ENCODE data around the gene PRR5. TPM values are rescaled to one million over a fixed set of nuclear protein-coding genes. Genes with fewer than 3 reads are reported as not detected.

Gene PRR5
- total and polyA plus RNA-seq, 7 donors = 0.48 to 2.9 (median 1.6) TPM

DNA sequence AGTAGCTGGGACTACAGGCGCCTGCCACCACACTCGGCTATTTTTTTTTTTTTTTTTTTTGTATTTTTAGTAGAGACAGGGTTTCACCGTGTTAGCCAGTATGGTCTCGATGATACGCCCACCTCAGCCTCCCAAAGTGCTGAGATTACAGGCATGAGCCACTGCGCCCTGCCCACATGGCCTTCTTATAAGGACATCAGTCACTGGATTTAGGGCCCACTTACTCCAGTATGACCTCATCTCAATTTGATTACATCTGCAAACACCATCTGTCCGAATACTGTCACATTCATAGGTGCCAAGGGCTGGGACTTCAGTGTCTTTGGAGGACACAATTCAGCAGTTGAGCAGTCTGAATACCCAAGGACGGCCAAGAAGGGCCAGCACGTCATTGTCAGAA, 8.2 kb upstream of the PRR5 start:
- Histone ChIP-seq H3K36me3 (ENCODE audit: insufficient read depth in 1 of 2, low read depth in 1 of 2) (no peaks in the 10 kb centered on the region), H3K4me1 (no peaks in the 10 kb centered on the region), H3K27ac (no peak overlapping the region), H3K4me3 (no peak overlapping the region), H3K27me3 (ENCODE audit: insufficient read depth in 3 of 3, low read length in 2 of 3) (peaks cover 0 to 8% (median 3%) of the 10 kb centered on the region in 3 donors), H3K9me3 (no peaks in the 10 kb centered on the region)
- 70 to 84% (median 82%) methylated on average over 9 of the region's 9 CpGs for WGBS, 3 donors
- DNase-seq (no peak), ATAC-seq (no peak)
- intact Hi-C loops (cut with DNase I) = no loop called here
- TF ChIP-seq, protein P1, sequence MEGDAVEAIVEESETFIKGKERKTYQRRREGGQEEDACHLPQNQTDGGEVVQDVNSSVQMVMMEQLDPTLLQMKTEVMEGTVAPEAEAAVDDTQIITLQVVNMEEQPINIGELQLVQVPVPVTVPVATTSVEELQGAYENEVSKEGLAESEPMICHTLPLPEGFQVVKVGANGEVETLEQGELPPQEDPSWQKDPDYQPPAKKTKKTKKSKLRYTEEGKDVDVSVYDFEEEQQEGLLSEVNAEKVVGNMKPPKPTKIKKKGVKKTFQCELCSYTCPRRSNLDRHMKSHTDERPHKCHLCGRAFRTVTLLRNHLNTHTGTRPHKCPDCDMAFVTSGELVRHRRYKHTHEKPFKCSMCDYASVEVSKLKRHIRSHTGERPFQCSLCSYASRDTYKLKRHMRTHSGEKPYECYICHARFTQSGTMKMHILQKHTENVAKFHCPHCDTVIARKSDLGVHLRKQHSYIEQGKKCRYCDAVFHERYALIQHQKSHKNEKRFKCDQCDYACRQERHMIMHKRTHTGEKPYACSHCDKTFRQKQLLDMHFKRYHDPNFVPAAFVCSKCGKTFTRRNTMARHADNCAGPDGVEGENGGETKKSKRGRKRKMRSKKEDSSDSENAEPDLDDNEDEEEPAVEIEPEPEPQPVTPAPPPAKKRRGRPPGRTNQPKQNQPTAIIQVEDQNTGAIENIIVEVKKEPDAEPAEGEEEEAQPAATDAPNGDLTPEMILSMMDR (IDR thresholded peaks at IDR 0.05) = no peak

DNA sequence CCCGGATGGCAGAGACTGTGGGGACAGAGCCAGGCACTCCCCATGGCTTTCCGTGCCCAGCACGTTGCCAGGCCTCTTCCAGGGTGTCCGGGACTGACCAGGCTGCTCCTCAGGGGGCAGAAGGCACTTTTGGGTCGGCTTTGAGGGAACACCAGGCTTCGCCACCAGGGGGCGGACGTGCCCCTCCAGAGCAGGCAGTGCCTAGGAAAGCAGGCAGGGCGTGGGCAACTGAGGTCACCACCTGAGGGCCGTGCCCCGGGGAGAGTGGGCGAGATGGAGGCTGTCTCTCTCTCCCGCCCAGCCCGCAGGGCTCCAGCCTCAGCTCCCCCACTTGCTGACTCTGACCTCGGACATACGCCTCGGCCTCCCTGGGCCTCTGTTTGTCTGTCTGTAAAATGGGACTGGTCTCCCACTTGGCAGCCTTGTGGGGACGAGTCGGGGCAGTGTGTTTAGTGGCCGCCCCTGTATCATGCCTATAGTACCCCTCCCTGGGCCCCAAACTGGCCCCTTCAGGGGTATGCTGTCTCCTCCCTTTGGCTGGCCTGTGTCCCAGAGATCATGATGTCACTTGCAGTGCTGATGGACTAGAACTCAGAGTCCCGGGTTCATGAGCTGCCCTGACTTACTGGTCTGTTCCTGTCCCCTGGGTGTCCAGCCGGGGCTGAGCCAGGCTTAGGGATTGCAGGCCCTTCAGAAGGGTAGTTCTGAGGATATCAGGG, 4.4 kb upstream of the PRR5 start:
- Histone ChIP-seq H3K4me3 (no peak overlapping the region), H3K27me3 (ENCODE audit: insufficient read depth in 3 of 3, low read length in 2 of 3) (peaks cover 0 to 27% (median 15%) of the 10 kb centered on the region in 3 donors)
- intact Hi-C loops (cut with DNase I) = loop anchor here (1.0 to 2.0 kb wide), 2 partner anchors 37 to 39 kb away; no protein-coding TSS in a partner anchor

DNA sequence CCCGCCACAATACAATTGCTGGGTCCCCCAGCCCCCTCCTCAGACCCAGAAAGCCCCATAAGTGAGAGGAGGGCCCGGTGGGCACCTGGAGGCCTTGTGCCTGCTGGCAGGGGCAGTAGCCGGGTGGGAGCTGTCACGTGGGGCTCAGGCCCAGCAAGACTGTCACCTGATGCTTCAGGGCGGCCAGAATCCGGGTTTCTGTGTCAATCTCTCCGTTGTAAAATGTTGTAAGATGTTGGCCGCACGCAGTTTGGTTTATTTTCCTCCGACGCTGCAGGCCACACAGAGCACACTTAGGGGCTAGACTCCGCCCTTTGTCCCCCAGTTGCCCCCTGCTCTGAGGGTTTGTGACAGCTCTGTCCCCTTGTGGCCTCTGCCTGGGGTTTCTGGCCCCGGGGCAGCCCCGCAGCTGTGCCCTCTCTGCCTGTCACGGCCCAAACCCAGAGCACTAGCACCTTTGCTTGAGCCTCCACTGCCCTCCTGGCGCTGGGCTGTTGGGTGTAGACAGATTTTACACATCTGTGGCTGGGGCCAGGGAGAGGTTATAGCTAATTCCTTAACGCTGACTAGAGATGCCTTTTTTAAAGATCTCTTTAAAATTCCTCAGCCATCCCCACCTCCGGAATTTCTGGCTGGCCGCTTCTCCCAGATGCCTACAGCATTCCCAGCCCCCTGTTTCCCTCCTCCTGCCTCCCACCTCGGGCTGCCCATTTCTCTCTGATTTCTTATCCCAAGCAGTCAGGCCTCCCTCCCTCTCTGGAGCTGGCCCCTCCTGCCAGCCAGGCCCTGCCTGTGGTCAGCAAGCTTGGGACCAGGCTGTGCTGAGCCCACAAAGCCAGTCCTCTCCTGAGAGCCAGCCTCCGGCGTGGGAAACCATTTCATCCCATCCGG, 3.2 kb upstream of the PRR5 start:
- ATAC-seq (no peak), DNase-seq (no peak)
- intact Hi-C loops (cut with DNase I) = loop anchor here in 1 of 2 donors (2.0 kb wide), 1 partner anchor 36 kb away; no protein-coding TSS in a partner anchor
- Histone ChIP-seq H3K27ac (no peak overlapping the region), H3K4me3 (no peak overlapping the region), H3K4me1 (no peaks in the 10 kb centered on the region), H3K36me3 (ENCODE audit: insufficient read depth in 1 of 2, low read depth in 1 of 2) (no peaks in the 10 kb centered on the region), H3K9me3 (no peaks in the 10 kb centered on the region), H3K27me3 (ENCODE audit: insufficient read depth in 3 of 3, low read length in 2 of 3) (peaks cover 0 to 38% (median 24%) of the 10 kb centered on the region in 3 donors)
- TF ChIP-seq, protein P1 (IDR thresholded peaks at IDR 0.05) = no peak
- 44 to 59% (median 44%) methylated on average over 21 to 23 of the region's 23 CpGs for WGBS, 3 donors

More for the DNA sequence above, 4.4 kb upstream of the PRR5 start:
- H3K9me3 ChIP-seq = no peaks in the 10 kb centered on the region
- DNase-seq (peak; percentile 81 to 87), ATAC-seq (peak; percentile 70 to 76 (median 72))
- no peak overlapping the region for H3K27ac ChIP-seq
- 18 to 28% (median 26%) methylated on average over 22 of the region's 22 CpGs for WGBS, 3 donors
- H3K36me3 ChIP-seq (ENCODE audit: insufficient read depth in 1 of 2, low read depth in 1 of 2) = no peaks in the 10 kb centered on the region
- H3K4me1 ChIP-seq = no peaks in the 10 kb centered on the region
- TF ChIP-seq, protein P1 (IDR thresholded peaks at IDR 0.05) = peak; percentile 83

DNA sequence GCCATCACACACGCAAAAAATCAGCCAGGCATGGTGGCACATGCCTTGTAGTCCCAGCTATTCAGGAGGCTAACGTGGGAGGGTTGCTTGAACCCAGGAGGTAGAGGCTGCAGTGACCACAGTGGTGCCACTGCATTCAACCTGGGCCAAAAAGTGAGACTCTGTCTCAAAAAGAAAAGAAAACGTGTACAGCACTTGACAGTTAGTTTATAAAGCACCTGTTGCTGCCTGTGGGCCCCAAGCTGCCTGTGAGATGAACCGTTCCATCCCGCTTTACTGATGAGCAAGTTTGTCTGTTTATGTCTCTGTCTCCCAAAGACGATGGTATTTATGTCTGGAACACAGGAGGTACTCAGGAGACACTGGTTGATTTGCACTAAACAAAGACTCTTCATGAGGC, 1.5 kb upstream of the PRR5 start:
- Histone ChIP-seq H3K36me3 (ENCODE audit: insufficient read depth in 1 of 2, low read depth in 1 of 2) (no peaks in the 10 kb centered on the region), H3K9me3 (no peaks in the 10 kb centered on the region), H3K27me3 (ENCODE audit: insufficient read depth in 3 of 3, low read length in 2 of 3) (peaks cover 0 to 48% (median 24%) of the 10 kb centered on the region in 3 donors), H3K4me1 (no peaks in the 10 kb centered on the region), H3K27ac (no peak overlapping the region), H3K4me3 (no peak overlapping the region)
- TF ChIP-seq, protein P1 (IDR thresholded peaks at IDR 0.05) = no peak
- no peak for DNase-seq
- no peak for ATAC-seq
- 88 to 91% (median 90%) methylated on average over 6 of the region's 6 CpGs for WGBS, 3 donors
- intact Hi-C loops (cut with DNase I) = no loop called here

Data from psoas muscle (tissue), 8 donors.